Dedifferentiated amniotic fluid mesenchymal stem cell (primary cell): ENCODE results near the gene PRKCD.

Source experiments
- DNase-seq: peaks from one replicate; pipeline ENCODE4 v3.0.0-alpha.2; 2016; ENCODE audit errors: extremely low spot score

The PRKCD gene

GRCh38 chr3:53155760-53156159 is 5.2 kb upstream of the PRKCD start:
- DNase-seq: no peak

- no peak for DNase-seq
Measured at GRCh38 chr3:53156368-53156834, 4.6 kb upstream of the PRKCD start.

- no peak for DNase-seq
Measured at GRCh38 chr3:53157974-53158580, 2.9 kb upstream of the PRKCD start.

GRCh38 chr3:53158765-53159155 is 2.2 kb upstream of the PRKCD start:
- DNase-seq: no peak

- no peak for DNase-seq
Measured at GRCh38 chr3:53159156-53160060, 1.6 kb upstream of the PRKCD start.

- no peak for DNase-seq
Measured at GRCh38 chr3:53160061-53160659, 849 bp upstream of the PRKCD start.

GRCh38 chr3:53161450-53161819 is 426 bp downstream of the PRKCD start:
- DNase-seq: no peak

- DNase-seq: no peak
Measured at GRCh38 chr3:53161820-53162671, 1.0 kb downstream of the PRKCD start.

GRCh38 chr3:53162672-53163443 is 1.8 kb downstream of the PRKCD start:
- no peak for DNase-seq

- DNase-seq: no peak
Measured at GRCh38 chr3:53163444-53164387, 2.7 kb downstream of the PRKCD start.

GRCh38 chr3:53164911-53165310 is 3.9 kb downstream of the PRKCD start:
- no peak for DNase-seq

GRCh38 chr3:53166206-53166605 is 5.2 kb downstream of the PRKCD start:
- no peak for DNase-seq

GRCh38 chr3:53166781-53167291 is 5.8 kb downstream of the PRKCD start:
- no peak for DNase-seq

- no peak for DNase-seq
Measured at GRCh38 chr3:53167418-53168174, 6.6 kb downstream of the PRKCD start.

GRCh38 chr3:53168175-53168923 is 7.3 kb downstream of the PRKCD start:
- no peak for DNase-seq

- DNase-seq: no peak
Measured at GRCh38 chr3:53169045-53169831, 8.2 kb downstream of the PRKCD start.

GRCh38 chr3:53169832-53170324 is 8.9 kb downstream of the PRKCD start:
- no peak for DNase-seq
